Astrocyte (in vitro differentiated cells and primary cell): ENCODE measurements around the gene ABHD5. TPM values are rescaled to one million over a fixed set of nuclear protein-coding genes. Genes with fewer than 3 reads are reported as not detected.
A peak's percentile ranks its signal among the peaks of the same experiment; 100 is the strongest.

Source experiments
- DNase-seq: peaks from one replicate; pipeline ENCODE4 v3.0.0-alpha.2; 2010; ENCODE audit warnings: low read depth
- FAIRE-seq: peaks from 2 replicates; lab custom pipeline; 2011; peaks lifted over from hg19 to GRCh38; lab: Jason Lieb, UNC
- H2AFZ ChIP-seq: 2 replicates; pipeline ENCODE4 v1.6.0; 2012; ENCODE audit warnings: low read depth, low read length, inconsistent platforms
- H3K27ac ChIP-seq: 2 replicates; pipeline ENCODE4 v1.5.1; 2011; ENCODE audit warnings: low read depth, low read length, inconsistent platforms
- H3K27me3 ChIP-seq: 2 replicates; pipeline ENCODE4 v1.6.0; 2011; ENCODE audit warnings: low read length, inconsistent platforms; ENCODE audit not compliant: insufficient read depth
- H3K36me3 ChIP-seq: 2 replicates; pipeline ENCODE4 v1.5.1; 2011; ENCODE audit warnings: low read length, inconsistent platforms; ENCODE audit not compliant: insufficient read depth
- H3K4me1 ChIP-seq: 2 replicates; pipeline ENCODE4 v1.5.1; 2011; ENCODE audit warnings: low read length, inconsistent platforms; ENCODE audit not compliant: insufficient read depth
- H3K4me2 ChIP-seq: 2 replicates; pipeline ENCODE4 v1.6.0; 2012; ENCODE audit warnings: low read length, inconsistent platforms
- H3K4me3 ChIP-seq: 2 replicates; pipeline ENCODE4 v1.5.1; 2011; ENCODE audit warnings: low read depth, mild to moderate bottlenecking, low read length, inconsistent platforms; ENCODE audit not compliant: insufficient read depth
- H3K79me2 ChIP-seq: 2 replicates; pipeline ENCODE4 v1.6.0; 2012; ENCODE audit warnings: mild to moderate bottlenecking, low read length, inconsistent platforms; ENCODE audit not compliant: insufficient read depth
- H3K9ac ChIP-seq: 2 replicates; pipeline ENCODE4 v1.6.0; 2012; ENCODE audit warnings: mild to moderate bottlenecking, low read length, inconsistent platforms
- H3K9me3 ChIP-seq: 2 replicates; pipeline ENCODE4 v1.5.1; 2012; ENCODE audit warnings: low read depth, mild to moderate bottlenecking, low read length, inconsistent platforms; ENCODE audit not compliant: insufficient read depth
- H4K20me1 ChIP-seq: 2 replicates; pipeline ENCODE4 v1.6.0; 2012; ENCODE audit warnings: low read length, inconsistent platforms; ENCODE audit not compliant: insufficient read depth
- H3K27ac Mint-ChIP-seq: one replicate; pipeline ENCODE4 v1.8.0; 2021; ENCODE audit warnings: mild to moderate bottlenecking, mixed read lengths; ENCODE audit not compliant: unreplicated experiment
- H3K27me3 Mint-ChIP-seq: one replicate; pipeline ENCODE4 v1.8.0; 2021; ENCODE audit warnings: low read depth, mixed read lengths; ENCODE audit not compliant: unreplicated experiment
- H3K36me3 Mint-ChIP-seq: one replicate; pipeline ENCODE4 v1.8.0; 2021; ENCODE audit warnings: low read depth, mixed read lengths; ENCODE audit not compliant: unreplicated experiment
- H3K4me1 Mint-ChIP-seq: one replicate; pipeline ENCODE4 v1.8.0; 2021; ENCODE audit warnings: low read depth, mixed read lengths; ENCODE audit not compliant: unreplicated experiment
- H3K4me3 Mint-ChIP-seq: one replicate; pipeline ENCODE4 v1.8.0; 2021; ENCODE audit warnings: mild to moderate bottlenecking, moderate library complexity, mixed read lengths; ENCODE audit not compliant: unreplicated experiment
- H3K9me3 Mint-ChIP-seq: one replicate; pipeline ENCODE4 v1.8.0; 2021; ENCODE audit warnings: mild to moderate bottlenecking, mixed read lengths; ENCODE audit not compliant: unreplicated experiment
- EZH2 ChIP-seq: IDR thresholded peaks from 2 replicates; pipeline ENCODE4 v1.6.1; 2012; ENCODE audit warnings: mild to moderate bottlenecking, low read length, inconsistent platforms; ENCODE audit not compliant: insufficient read depth
- total RNA-seq: library from RNA; stranded (reverse); gene quantifications from 2 replicates; pipeline ENCODE4 v1.2.1, GENCODE V29; 2021
- TF ChIP-seq, protein P1 (sequence below): IDR thresholded peaks from 2 replicates; pipeline ENCODE4 v1.5.1; 2011; ENCODE audit warnings: low read depth, mild to moderate bottlenecking, inconsistent platforms, low read length, moderate library complexity; ENCODE audit not compliant: insufficient read depth

Gene ABHD5
- total RNA-seq, 1 donor from 2014 or later = 18.3 TPM

DNA sequence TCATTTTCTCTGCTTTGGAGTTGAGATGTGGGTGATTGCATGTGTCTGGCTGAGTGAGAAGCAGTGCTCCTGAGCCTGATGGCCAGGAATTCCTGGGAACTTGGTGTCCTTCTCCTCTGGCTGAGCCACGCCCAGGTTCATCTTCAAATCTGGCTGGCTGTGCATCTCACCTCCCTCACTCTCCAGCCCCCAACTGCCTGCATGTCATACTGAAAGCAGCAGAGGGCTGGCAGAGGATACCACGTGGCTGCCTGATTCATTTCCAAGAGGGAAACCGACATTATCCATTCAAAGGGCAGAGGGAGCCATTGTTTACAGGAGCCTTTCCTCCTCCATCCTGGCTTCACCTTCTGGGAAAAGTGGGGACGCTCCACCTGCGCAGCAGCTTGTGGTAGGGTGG, 57.4 kb downstream of the ABHD5 start:
- H3K4me3 ChIP-seq = no peak overlapping the region
- no peaks in the 10 kb centered on the region for H3K79me2 ChIP-seq
- Mint-ChIP-seq H3K4me3 (no peak overlapping the region), H3K9me3 (peaks cover 21% of the 10 kb centered on the region), H3K4me1 (peaks cover 6% of the 10 kb centered on the region), H3K27ac (peak overlapping the region; percentile 26), H3K27me3 (peaks cover 3% of the 10 kb centered on the region), H3K36me3 (peaks cover 6% of the 10 kb centered on the region)
- no peak overlapping the region for H3K9ac ChIP-seq
- H2AFZ ChIP-seq = peak overlapping the region; percentile 70
- H3K36me3 ChIP-seq = no peaks in the 10 kb centered on the region
- no peaks in the 10 kb centered on the region for H3K9me3 ChIP-seq
- peaks cover 13% of the 10 kb centered on the region for H3K4me1 ChIP-seq
- FAIRE-seq (no peak), DNase-seq (no peak)
- H3K27ac ChIP-seq = no peak overlapping the region
- peak overlapping the region; percentile 19 for H3K4me2 ChIP-seq
- TF ChIP-seq, protein P1, sequence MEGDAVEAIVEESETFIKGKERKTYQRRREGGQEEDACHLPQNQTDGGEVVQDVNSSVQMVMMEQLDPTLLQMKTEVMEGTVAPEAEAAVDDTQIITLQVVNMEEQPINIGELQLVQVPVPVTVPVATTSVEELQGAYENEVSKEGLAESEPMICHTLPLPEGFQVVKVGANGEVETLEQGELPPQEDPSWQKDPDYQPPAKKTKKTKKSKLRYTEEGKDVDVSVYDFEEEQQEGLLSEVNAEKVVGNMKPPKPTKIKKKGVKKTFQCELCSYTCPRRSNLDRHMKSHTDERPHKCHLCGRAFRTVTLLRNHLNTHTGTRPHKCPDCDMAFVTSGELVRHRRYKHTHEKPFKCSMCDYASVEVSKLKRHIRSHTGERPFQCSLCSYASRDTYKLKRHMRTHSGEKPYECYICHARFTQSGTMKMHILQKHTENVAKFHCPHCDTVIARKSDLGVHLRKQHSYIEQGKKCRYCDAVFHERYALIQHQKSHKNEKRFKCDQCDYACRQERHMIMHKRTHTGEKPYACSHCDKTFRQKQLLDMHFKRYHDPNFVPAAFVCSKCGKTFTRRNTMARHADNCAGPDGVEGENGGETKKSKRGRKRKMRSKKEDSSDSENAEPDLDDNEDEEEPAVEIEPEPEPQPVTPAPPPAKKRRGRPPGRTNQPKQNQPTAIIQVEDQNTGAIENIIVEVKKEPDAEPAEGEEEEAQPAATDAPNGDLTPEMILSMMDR = no peak
- TF ChIP-seq EZH2 = no peak
- H4K20me1 ChIP-seq = no peaks in the 10 kb centered on the region
- H3K27me3 ChIP-seq = no peaks in the 10 kb centered on the region

DNA sequence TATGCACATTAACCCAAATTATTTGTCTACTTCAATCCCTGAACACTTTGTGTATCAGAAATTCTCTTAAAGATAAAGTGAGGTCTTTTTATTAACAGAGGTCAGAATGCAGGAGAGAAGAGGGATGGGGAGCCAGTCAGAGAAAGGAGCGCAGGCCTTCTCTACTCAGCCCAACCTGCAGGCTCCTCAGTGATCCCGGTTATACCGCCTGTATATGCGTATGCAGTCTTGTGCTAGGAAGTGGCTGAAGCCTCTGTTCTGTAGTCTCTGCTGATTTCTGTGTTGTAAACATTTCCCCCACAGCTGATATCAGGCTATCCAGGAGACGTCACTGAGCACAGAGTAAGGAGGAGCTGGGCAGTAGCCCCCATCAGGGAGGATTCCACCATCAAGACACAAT, 57.9 kb downstream of the ABHD5 start:
- Histone ChIP-seq H3K9ac (no peak overlapping the region), H3K27ac (no peak overlapping the region)

DNA sequence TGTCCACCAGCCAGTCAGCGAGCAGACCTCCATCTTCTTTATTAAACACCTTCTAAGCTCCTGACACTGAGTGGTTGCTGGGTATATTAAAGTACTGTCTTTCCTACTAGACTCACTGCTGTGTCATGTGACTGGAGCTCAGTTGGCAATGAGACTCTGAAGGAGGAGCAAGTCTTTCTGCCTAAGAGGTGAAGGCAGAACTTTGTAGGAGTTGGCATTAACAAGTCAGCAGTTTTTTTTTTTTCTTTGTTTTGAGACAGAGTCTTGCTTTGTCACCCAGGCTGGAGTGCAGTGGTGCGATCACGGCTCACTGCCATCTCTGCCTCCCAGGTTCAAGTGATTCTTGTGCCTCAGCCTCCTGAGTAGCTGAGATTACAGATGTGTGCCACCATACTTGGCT, 62.2 kb downstream of the ABHD5 start:
- FAIRE-seq (no peak), DNase-seq (no peak)
- Histone ChIP-seq H2AFZ (no peak overlapping the region), H3K27ac (no peak overlapping the region), H3K36me3 (no peaks in the 10 kb centered on the region), H3K79me2 (no peaks in the 10 kb centered on the region), H3K27me3 (no peaks in the 10 kb centered on the region), H4K20me1 (no peaks in the 10 kb centered on the region), H3K4me3 (no peak overlapping the region), H3K9me3 (no peaks in the 10 kb centered on the region), H3K4me1 (peaks cover 22% of the 10 kb centered on the region), H3K9ac (no peak overlapping the region), H3K4me2 (no peak overlapping the region)
- Mint-ChIP-seq H3K4me1 (peaks cover 24% of the 10 kb centered on the region), H3K4me3 (no peak overlapping the region), H3K27me3 (peaks cover 3% of the 10 kb centered on the region), H3K27ac (no peak overlapping the region), H3K9me3 (peaks cover 7% of the 10 kb centered on the region), H3K36me3 (no peaks in the 10 kb centered on the region)
- TF ChIP-seq, protein P1 = no peak
- TF ChIP-seq EZH2 = no peak

More for the DNA sequence above, 57.9 kb downstream of the ABHD5 start:
- Mint-ChIP-seq H3K4me1 (peaks cover 9% of the 10 kb centered on the region), H3K27me3 (peaks cover 3% of the 10 kb centered on the region), H3K27ac (no peak overlapping the region), H3K36me3 (peaks cover 6% of the 10 kb centered on the region), H3K4me3 (no peak overlapping the region), H3K9me3 (peaks cover 21% of the 10 kb centered on the region)
- Histone ChIP-seq H3K36me3 (no peaks in the 10 kb centered on the region), H3K4me2 (no peak overlapping the region), H3K9me3 (no peaks in the 10 kb centered on the region), H3K4me1 (peaks cover 17% of the 10 kb centered on the region), H3K79me2 (no peaks in the 10 kb centered on the region), H3K27me3 (no peaks in the 10 kb centered on the region), H3K4me3 (no peak overlapping the region), H4K20me1 (no peaks in the 10 kb centered on the region), H2AFZ (peak overlapping the region; percentile 70)
- DNase-seq (no peak), FAIRE-seq (no peak)
- TF ChIP-seq, protein P1 = no peak
- no peak for TF ChIP-seq EZH2
